HEK293 (cell line): ENCODE results near the gene LRRC53.

Experiments used
- CTCF ChIA-PET: fragments of 350-600 bp; formaldehyde crosslinking; extraction: SDS; loops from one replicate; lab custom pipeline; 2021; ENCODE audit warnings: antibody characterized with exemption; lab: Yijun Ruan, JAX
- POLR2A ChIA-PET: fragments of 300-600 bp; formaldehyde crosslinking; extraction: SDS; loops from one replicate; lab custom pipeline; 2020; ENCODE audit warnings: antibody characterized with exemption, inconsistent platforms; lab: Yijun Ruan, JAX
- H3K27ac ChIP-seq: fragments of 200-500 bp; sonication (Bioruptor generic); 2 replicates; pipeline ENCODE4 v1.5.1; 2014; ENCODE audit warnings: low read depth, low read length, control low read depth, inconsistent platforms; ENCODE audit errors: extremely low read depth
- H3K36me3 ChIP-seq, 2 experiments: fragments of 200-500 bp in 1 of 2; sonication (Bioruptor generic) in 1 of 2; 1 replicate in 1 of 2; 2 replicates in 1 of 2; pipeline ENCODE4 v1.5.1; 2014 to 2017; ENCODE audit warnings: inconsistent platforms in 2 of 2, low read length in 2 of 2; ENCODE audit not compliant: control insufficient read depth in 2 of 2, insufficient read depth in 1 of 2
- H3K4me1 ChIP-seq: fragments of 200-500 bp; sonication (Bioruptor generic); 2 replicates; pipeline ENCODE4 v1.5.1; 2014; ENCODE audit warnings: mild to moderate bottlenecking, low read length, inconsistent platforms; ENCODE audit not compliant: control insufficient read depth, insufficient read depth
- H3K4me3 ChIP-seq: 2 replicates; pipeline ENCODE4 v1.5.1; 2011; ENCODE audit warnings: low read depth, mild to moderate bottlenecking, control low read depth, low read length, moderate library complexity
- H3K9me3 ChIP-seq: fragments of 200-500 bp; sonication (Bioruptor generic); 2 replicates; pipeline ENCODE4 v1.5.1; 2014; ENCODE audit warnings: low read depth, low read length, inconsistent platforms; ENCODE audit not compliant: control insufficient read depth, insufficient read depth
- PBX3 ChIP-seq: sonication (generic); formaldehyde crosslinking; IDR thresholded peaks from 2 replicates; pipeline ENCODE4 v1.8.1; 2022; ENCODE audit warnings: mild to moderate bottlenecking, moderate library complexity, missing genetic modification reagents
- YY1 ChIP-seq: fragments of 450-650 bp; formaldehyde crosslinking; IDR thresholded peaks from 2 replicates; pipeline ENCODE4 v1.5.1; 2018; ENCODE audit warnings: missing biosample characterization, missing genetic modification characterization
- ZBTB7A ChIP-seq: fragments of 450-650 bp; formaldehyde crosslinking; IDR thresholded peaks from 2 replicates; pipeline ENCODE4 v1.5.1; 2016; ENCODE audit warnings: low read depth, missing biosample characterization, missing genetic modification characterization
- ZFP3 ChIP-seq: fragments of 450-650 bp; formaldehyde crosslinking; IDR thresholded peaks from 2 replicates; pipeline ENCODE4 v1.5.1; 2016; ENCODE audit warnings: low read depth, missing biosample characterization, missing genetic modification characterization
- ZNF138 ChIP-seq: fragments of 450-650 bp; formaldehyde crosslinking; IDR thresholded peaks from 2 replicates; pipeline ENCODE4 v1.5.1; 2016; ENCODE audit warnings: missing biosample characterization, missing genetic modification characterization, borderline replicate concordance
- ZNF146 ChIP-seq: fragments of 450-650 bp; formaldehyde crosslinking; IDR thresholded peaks from 2 replicates; pipeline ENCODE4 v1.5.1; 2016; ENCODE audit warnings: missing biosample characterization, missing genetic modification characterization
- ZNF184 ChIP-seq: fragments of 450-650 bp; IDR thresholded peaks from 2 replicates; pipeline ENCODE4 v1.5.1; 2018; ENCODE audit warnings: missing biosample characterization, mild to moderate bottlenecking, missing genetic modification characterization
- ZNF2 ChIP-seq: fragments of 450-650 bp; formaldehyde crosslinking; IDR thresholded peaks from 2 replicates; pipeline ENCODE4 v1.5.1; 2016; ENCODE audit warnings: missing biosample characterization, missing genetic modification characterization
- ZNF211 ChIP-seq: fragments of 450-650 bp; formaldehyde crosslinking; IDR thresholded peaks from 2 replicates; pipeline ENCODE4 v1.5.1; 2016; ENCODE audit warnings: low read depth, missing biosample characterization, missing genetic modification characterization
- ZNF433 ChIP-seq: fragments of 450-650 bp; formaldehyde crosslinking; IDR thresholded peaks from 2 replicates; pipeline ENCODE4 v1.5.1; 2016; ENCODE audit warnings: missing biosample characterization, missing genetic modification characterization, low read depth
- ZNF48 ChIP-seq: fragments of 450-650 bp; formaldehyde crosslinking; IDR thresholded peaks from 2 replicates; pipeline ENCODE4 v1.5.1; 2016; ENCODE audit warnings: missing biosample characterization, missing genetic modification characterization
- ZNF510 ChIP-seq: fragments of 450-650 bp; formaldehyde crosslinking; IDR thresholded peaks from 2 replicates; pipeline ENCODE4 v1.5.1; 2018; ENCODE audit warnings: mild to moderate bottlenecking, missing genetic modification characterization, missing biosample characterization; ENCODE audit not compliant: insufficient replicate concordance
- ZNF521 ChIP-seq: fragments of 450-650 bp; formaldehyde crosslinking; IDR thresholded peaks from 2 replicates; pipeline ENCODE4 v1.5.1; 2017; ENCODE audit warnings: missing biosample characterization, mild to moderate bottlenecking, missing genetic modification characterization
- ZNF600 ChIP-seq: fragments of 450-650 bp; formaldehyde crosslinking; IDR thresholded peaks from 2 replicates; pipeline ENCODE4 v1.5.1; 2016; ENCODE audit warnings: missing biosample characterization, missing genetic modification characterization
- ZNF610 ChIP-seq: fragments of 450-650 bp; formaldehyde crosslinking; IDR thresholded peaks from 2 replicates; pipeline ENCODE4 v1.5.1; 2016; ENCODE audit warnings: missing biosample characterization, missing genetic modification characterization, borderline replicate concordance
- ZNF623 ChIP-seq: fragments of 450-650 bp; formaldehyde crosslinking; IDR thresholded peaks from 2 replicates; pipeline ENCODE4 v1.5.1; 2016; ENCODE audit warnings: missing biosample characterization, missing genetic modification characterization
- ZNF629 ChIP-seq: fragments of 450-650 bp; formaldehyde crosslinking; IDR thresholded peaks from 2 replicates; pipeline ENCODE4 v1.5.1; 2017; ENCODE audit warnings: missing biosample characterization, missing genetic modification characterization
- ZNF645 ChIP-seq: fragments of 450-650 bp; formaldehyde crosslinking; IDR thresholded peaks from 2 replicates; pipeline ENCODE4; 2016; ENCODE audit warnings: missing biosample characterization, missing genetic modification characterization
- ZNF654 ChIP-seq: fragments of 450-650 bp; formaldehyde crosslinking; IDR thresholded peaks from 2 replicates; pipeline ENCODE4 v1.5.1; 2016; ENCODE audit warnings: low read depth, missing biosample characterization, missing genetic modification characterization
- ZSCAN4 ChIP-seq: fragments of 450-650 bp; formaldehyde crosslinking; IDR thresholded peaks from 2 replicates; pipeline ENCODE4 v1.5.1; 2017; ENCODE audit warnings: missing biosample characterization, missing genetic modification characterization

Gene LRRC53

GRCh38 chr1:74504933-74505512 lies 7.4 kb downstream of the LRRC53 start (continued):
- TF ChIP-seq ZBTB7A (tag by site-specific recombination): no peak
- TF ChIP-seq ZNF521 (tag by site-specific recombination): no peak

- ChIA-PET CTCF (interaction anchor here (0.6 to 3.4 kb wide), 13 partner anchors 8 to 659 kb away, joined by 3 to 20 read pairs (median 3); partner anchors contain the start of gene LRRC53), POLR2A (no interaction called here)
- Histone ChIP-seq H3K36me3 (no peaks in the 10 kb centered on the region), H3K27ac (no peak overlapping the region), H3K4me1 (no peaks in the 10 kb centered on the region), H3K9me3 (no peaks in the 10 kb centered on the region), H3K4me3 (no peak overlapping the region)
- no peak for TF ChIP-seq ZNF2 (tag by site-specific recombination)
- 0 out of 2 replicates have a peak, but pooled peaks have one; percentile 18 for TF ChIP-seq ZNF600 (tag by site-specific recombination)
- TF ChIP-seq ZNF138 (tag by site-specific recombination): no peak
- no peak for TF ChIP-seq ZNF629
- no peak for TF ChIP-seq ZNF48 (tag by site-specific recombination)
- peak; percentile 42; the same call in 1 of the 2 replicates for TF ChIP-seq ZNF654
Measured at GRCh38 chr1:74504125-74504932, 8.1 kb downstream of the LRRC53 start.

GRCh38 chr1:74502858-74503257 lies 9.6 kb downstream of the LRRC53 start:
- ChIA-PET CTCF (interaction anchor here (0.9 to 3.4 kb wide), 7 partner anchors 9 to 187 kb away, joined by 3 to 20 read pairs (median 4); no protein-coding TSS in a partner anchor), POLR2A (no interaction called here)
- no peak for TF ChIP-seq ZNF645 (tag by site-specific recombination)
- TF ChIP-seq ZNF184: no peak
- no peak for TF ChIP-seq ZNF146 (tag by site-specific recombination)
- TF ChIP-seq ZNF610 (tag by site-specific recombination): no peak
- TF ChIP-seq ZNF623 (tag by site-specific recombination): no peak
- no peak for TF ChIP-seq ZFP3 (tag by site-specific recombination)
- no peak for TF ChIP-seq YY1 (tag by site-specific recombination)
- TF ChIP-seq ZNF433 (tag by site-specific recombination): no peak
- no peak for TF ChIP-seq ZNF510
- TF ChIP-seq ZNF211 (tag by site-specific recombination): no peak
- TF ChIP-seq PBX3: no peak
- no peak for TF ChIP-seq ZSCAN4 (tag by site-specific recombination)
- H3K36me3 ChIP-seq: no peaks in the 10 kb centered on the region
- H3K4me3 ChIP-seq: no peak overlapping the region
- H3K4me1 ChIP-seq: no peaks in the 10 kb centered on the region
- no peak overlapping the region for H3K27ac ChIP-seq
- H3K9me3 ChIP-seq: no peaks in the 10 kb centered on the region
